HG02840 (cell line): ENCODE data around the gene VEPH1.

ENCODE experiments used
- ATAC-seq: cut with Tn5 transposase; IDR thresholded peaks from one replicate; pipeline ENCODE4 v1.9.1; 2021; ENCODE audit warnings: mild to moderate bottlenecking, moderate library complexity, moderate number of reproducible peaks; ENCODE audit not compliant: unreplicated experiment, low FRiP score

The VEPH1 gene

DNA sequence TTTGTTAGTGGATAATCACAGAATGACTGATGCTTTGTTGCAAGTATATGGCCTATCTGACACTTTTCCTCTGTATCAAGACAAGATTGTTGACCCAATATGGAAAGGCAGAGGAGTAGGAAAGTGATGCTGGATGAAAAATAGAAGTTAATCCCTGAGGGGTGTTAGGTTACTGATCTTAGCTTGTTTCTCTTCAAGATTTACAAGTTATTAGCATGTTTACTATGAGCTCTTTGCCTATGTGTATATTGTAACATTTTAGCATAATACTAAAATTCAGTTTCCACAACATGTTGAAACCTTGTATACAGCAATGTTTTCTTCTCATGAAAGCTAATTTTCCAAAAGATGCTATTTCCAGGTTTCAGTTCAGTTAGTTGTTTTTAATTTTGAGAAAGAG lies 222.9 kb downstream of the VEPH1 start:
- no peak for ATAC-seq

DNA sequence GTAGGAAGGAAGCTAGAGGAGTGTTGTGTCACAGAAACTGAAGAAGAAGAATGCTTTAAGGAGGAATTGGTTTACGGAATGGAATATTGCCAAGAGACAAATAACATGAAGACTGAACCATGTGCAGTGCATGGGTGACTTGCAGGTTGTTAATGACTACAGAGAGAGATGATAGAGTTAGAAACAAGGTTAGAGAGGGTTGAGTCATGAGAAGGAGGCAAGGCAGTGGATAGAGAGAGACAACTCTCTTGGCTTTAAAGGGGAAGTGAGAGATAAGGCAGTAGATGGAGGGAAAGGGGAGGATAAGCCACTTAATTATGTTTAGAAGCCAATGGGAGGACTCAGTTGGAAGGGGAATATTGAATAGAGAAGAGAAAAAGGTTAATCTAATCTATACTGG lies 224.0 kb downstream of the VEPH1 start:
- no peak for ATAC-seq

DNA sequence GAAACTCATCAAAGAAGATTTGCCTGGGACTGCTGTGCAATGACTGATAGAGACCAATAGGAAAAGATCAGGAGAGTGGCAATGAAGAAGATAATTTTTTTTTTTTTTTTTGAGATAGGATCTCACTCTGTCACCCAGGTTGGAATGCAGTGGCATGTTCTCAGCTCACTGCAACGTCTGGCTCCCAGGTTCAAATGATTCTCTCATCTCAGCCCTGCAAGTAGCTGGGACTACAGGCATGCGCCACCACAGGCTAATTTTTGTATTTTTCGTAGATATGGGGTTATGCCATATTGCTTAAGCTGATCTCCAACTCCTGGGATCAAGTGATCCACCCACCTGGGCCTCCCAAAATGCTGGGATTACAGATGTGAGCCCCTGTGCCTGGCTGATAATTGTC lies 226.4 kb downstream of the VEPH1 start:
- ATAC-seq, result no peak

DNA sequence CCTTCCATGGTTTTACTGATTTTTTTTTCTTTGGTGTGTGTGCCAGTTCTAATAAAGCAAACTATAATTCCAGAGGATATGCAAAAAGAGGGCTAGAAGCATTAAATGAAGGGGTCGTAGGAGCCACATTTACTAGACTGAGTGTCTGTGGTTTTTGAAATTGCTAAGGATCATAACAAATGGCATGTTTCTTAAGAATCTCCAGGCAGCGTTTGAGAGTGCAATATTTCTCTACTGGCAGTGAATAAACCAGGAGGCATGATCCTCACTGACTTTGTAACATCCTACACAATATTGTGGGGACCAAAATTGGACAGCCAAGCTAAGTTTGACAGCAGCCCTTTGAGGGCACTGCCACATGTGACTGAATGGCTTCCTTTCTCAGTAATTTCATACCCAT lies 227.4 kb downstream of the VEPH1 start:
- no peak for ATAC-seq

DNA sequence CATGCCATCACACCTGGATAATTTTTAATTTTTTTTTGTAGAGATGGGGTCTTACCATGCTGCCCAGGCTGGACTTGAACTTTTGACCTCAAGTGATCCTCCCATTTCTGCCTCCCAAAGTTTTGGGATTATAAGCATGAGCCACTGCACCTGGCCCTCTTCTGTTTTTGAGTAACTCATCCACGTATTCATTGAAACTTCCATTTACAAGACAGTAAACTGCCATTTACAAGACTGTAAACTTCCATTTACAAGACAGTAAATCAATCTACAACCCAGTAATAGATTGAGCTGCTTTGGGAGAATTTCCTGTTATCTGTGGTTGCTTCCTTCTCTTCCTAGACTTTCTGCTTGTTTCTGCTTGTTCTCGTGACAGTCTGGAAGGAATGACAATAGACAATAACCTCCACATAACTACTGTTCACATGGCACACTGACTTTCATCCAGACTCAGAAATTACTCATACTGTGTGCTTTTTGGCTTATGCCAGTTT lies 228.5 kb downstream of the VEPH1 start:
- no peak for ATAC-seq

DNA sequence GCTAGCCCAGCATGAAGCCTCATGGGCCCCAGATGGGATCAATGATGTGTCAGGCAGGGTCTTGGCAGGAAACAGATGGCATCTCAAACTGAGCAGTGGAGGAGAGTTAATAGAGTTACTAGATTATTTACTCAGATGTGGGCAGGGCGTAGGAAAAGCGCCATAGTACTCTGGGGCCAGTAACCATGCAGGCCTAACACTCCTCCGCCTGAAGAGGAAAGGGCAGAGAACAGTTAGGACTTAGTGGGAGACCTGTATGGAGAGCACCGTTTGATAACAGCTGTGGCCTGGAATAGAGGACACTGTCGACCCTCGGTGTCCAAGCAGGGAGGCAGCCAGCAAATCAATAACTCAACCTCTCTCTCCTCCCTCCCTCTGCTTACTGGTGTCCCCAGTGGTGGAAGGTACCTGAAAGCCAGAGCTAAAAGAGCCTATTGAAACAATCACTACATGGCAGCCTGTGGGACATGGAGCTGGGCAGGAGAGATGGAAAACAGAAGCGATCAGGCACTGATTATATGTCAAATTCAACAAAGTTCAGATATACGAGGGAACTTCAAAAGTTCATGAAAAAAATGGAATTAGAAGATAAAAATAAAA lies 231.8 kb downstream of the VEPH1 start:
- ATAC-seq, result no peak

DNA sequence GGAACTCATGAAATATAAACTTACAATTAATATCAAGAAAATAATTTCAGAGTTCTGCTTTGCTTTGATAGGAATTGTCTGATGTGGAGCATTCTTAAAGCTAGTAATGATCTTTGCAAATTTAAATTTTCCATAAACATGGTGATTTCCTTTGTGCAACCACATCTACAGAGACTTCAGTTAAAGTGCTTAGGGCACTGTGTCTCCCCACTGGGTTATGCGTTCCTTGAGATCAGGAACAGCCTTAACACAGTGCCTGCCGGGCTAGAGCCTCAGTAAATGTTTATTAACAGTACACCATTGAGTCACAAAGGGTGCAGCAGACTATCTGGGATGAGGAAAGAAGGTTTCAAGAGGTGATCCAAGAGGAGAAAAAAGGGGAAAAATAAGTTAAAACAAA lies 235.2 kb downstream of the VEPH1 start:
- ATAC-seq, result no peak

DNA sequence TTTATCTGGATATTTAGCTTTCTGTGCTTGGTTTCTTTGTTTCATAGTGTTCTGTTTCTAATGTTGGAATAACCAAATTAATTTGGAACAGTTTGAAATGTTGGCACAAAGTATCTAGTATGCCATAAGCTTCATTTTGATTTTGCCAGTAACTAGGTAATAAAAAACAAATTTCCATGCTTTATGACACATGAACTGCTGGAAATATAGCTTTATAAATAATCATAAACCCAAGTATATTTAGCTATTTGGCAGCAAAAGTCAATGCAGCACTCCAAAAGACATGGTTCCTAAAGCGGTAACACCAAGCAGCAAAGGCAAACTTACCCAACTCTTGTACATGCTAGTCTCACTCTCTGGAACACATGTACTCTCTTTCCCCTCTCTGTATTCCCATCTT lies 237.3 kb downstream of the VEPH1 start:
- ATAC-seq, result no peak

DNA sequence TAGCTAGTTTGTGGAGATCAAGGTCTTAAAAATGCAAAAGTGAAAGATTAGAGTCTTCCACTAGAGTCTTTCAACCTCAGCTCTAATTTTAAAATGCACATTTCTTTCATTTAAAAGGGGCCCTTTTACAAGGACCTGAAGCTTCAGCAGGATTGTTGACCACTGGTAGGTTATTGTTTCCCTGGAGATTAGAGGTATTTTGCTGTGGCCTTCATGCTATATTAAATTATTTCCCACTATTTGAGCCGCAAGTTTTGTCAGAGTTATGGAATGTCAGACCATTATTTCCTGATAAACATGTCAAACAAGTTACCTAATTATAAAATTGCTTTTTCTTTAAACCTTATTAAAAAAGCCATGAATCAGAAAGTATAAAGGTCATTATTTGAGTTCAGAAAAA lies 240.2 kb downstream of the VEPH1 start:
- ATAC-seq, result no peak

DNA sequence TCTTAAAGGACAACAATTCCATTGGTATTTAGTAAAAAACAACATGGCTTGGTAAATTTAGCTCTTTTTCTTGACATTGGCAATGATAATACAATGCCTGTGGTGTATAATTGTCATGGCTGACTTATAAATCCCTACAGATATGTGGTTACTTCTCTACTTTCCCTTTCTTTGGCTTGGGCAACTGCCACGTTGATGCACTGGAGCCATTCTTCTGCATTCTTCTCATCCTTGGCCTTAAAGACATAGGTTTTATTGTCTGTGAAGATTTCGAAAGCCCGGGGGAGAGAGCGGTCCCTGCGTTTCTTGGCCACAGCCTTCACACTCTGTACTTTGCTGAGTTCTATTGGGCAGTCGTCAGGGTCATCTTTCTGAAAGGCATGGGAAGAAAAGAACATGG lies 242.2 kb downstream of the VEPH1 start:
- no peak for ATAC-seq

DNA sequence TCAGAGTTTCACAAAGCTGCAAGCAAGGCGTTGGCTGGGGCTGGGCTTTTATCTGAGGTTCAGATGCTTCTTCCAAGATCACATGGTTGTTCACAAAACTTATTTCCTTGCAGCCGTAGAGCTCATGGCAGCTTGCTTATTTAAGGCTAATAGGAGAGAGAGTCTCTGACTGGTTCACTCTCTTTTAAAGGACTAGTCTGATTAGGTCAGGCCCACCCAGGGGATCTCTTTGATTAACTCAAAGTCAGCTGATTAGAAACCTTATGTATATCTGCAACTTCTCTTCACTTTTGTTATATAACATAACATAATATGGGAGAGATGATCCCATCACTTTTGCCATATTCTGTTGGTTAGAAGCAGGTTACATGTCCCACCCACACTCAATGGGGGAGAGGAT lies 243.4 kb downstream of the VEPH1 start:
- ATAC-seq, result no peak

DNA sequence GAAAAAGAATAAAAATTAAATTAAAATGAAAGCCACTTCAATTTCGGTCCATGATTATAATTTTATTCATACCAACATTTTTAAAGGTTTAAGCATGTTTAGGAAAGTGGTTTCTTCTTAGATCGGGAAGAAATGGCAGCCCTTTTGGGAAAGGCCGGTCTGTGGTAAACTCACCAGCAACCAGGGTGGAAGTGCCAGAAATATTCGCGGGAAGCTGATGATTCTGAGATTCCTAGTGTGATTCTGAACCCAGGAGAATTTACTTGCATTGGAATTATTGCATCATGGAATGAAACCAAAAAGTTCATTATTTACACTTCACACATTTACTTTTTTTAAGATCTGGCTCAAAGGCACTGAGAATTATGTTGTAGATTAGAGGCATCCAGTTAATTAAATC lies 246.1 kb downstream of the VEPH1 start:
- ATAC-seq, result no peak

DNA sequence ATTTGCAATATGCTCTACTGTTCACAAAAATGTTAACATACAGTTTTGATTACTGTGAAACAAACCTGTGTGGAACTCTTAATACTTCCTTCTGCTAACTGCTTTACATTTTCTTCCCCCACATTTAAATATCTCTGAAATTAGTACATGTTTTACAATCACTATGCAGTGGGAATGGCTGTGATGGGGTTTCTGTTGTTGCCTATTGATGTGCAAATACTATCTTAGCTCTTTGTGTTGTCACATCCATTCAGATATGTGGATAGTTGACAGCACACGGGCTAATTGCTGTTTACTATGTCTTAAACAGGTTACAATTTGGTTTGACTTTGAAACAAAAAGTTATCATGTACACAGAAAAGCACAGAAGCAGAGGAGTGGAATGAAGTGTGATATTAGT lies 247.4 kb downstream of the VEPH1 start:
- no peak for ATAC-seq

DNA sequence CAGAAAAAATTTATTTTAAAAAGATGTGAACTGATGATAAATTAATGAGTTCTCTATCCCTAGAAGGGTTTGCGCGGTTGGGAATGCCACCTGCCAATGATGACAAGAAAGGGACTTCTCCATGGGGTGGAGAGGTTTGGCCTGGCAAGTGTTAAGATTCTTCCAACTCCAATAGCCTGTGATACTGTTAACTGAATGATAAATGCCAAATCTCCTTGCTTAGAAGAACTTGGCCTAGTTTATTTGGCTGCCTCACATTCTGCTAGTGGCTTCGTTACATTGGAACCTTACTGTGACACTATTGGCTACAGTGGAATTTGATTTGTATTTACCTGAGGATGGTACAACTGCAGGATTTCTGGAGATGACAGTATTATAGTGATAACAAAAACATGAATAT lies 251.5 kb downstream of the VEPH1 start:
- no peak for ATAC-seq

DNA sequence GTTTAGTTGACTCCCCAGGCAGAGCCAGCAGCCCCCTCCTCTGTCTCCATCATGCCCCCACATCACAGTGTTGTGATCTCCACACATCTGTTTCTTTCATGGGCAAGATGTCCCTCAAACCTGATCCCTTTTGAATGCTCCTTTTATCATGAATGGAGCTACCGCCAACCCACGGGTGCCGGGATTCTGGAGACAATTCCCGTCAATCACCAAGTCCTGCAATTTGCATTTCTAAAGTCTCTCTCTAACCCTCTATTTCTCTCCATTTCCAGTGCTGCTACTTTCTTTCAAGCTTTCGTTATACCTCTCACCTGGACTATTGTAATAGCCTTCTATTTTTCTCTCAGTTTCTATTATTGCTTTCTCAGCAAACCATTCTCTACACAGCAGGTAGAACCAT lies 253.6 kb downstream of the VEPH1 start:
- ATAC-seq, result no peak

DNA sequence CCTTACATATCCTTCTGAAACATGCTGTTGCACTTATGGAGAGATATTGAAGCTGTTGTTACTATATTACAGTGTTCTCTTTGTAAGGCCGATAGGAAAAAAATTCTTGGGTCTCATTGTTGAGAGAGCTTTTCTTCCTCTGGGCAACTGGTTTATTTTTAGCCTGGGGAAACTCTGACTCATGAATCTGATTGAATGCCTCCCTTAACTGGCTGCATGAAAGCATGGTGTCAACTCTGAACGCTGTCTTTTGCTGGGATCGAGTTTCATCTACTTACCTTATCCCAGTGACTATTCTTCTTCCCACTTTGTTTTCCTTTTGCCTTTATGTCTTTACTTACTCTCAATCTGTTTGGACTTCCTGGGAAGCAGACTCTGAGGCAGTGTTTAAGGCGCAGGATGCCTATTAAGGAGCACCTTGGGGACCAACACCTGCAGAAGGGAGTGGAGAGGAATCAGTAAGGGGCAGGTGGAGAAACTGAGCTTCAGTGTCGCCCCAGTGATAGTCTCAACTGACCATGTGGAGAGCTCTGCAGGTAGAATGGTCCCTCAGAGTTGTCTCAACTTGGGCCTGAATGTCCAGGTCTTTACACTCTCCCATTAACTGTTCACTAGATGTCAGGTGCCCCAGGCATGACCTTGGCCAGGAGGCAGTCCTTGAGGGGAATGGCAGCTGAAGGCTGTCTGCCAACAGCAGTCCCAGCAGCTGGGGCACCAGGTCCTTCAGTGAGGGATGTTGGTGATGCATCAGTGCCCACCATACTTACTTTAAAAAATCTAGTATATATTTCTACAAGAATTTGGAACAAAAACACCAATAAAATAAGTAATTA lies 254.4 kb downstream of the VEPH1 start:
- ATAC-seq, result no peak

DNA sequence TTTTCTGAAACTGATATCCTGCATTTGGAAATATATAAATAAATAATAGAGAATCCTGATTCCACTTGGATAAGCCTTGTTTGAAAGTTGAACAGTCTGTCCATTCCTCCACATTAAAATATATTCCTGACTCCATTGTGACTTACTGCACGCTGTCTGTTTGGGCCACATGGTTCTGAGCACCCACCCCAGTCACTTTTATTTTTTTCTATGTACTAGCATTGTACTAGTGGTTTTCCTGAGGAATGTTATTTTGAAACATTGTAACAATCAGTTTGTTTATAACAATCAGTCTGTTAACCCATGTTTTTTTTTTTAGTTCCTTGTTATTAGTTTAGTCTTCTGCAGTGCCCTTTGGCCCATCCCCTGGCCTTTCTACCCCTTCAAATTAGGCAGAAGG lies 255.8 kb downstream of the VEPH1 start:
- no peak for ATAC-seq

DNA sequence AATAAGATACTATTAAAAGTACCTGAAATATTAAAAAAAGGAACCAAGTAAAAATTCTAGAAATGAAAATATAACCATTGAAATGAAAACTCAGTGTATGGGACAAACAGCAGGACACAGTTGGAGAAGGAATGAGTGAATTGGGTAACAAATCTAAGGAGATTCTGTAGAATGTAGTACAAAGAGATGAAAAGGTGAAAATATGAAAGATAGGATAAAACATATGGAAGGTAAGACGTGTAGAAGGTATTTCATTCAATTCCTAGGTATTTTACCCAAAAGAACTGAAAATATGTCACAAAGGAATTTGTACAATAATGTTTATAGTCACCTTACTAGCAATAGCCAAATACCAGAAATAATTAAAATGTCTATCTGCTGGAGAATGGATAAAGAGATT lies 260.4 kb downstream of the VEPH1 start:
- ATAC-seq, result no peak

DNA sequence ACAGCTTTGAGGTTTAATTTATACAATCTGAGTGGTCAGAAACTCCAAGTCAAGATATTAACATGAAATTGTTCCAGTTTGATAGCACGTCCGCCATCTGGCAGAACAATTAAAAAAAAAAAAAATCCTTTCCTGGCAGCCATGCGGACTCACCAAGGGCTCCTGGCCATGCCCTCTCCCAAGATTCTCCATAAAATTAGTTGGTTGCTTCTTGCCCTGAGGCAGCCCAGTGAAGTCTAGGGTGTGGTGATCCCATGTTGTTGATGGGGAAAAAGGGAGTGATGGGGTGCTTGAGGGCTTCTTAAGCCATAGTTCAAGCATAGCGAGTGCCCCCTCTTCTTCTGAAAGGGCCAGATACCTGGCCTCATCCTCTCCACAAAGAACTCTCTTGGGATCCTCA lies 261.6 kb downstream of the VEPH1 start:
- no peak for ATAC-seq

DNA sequence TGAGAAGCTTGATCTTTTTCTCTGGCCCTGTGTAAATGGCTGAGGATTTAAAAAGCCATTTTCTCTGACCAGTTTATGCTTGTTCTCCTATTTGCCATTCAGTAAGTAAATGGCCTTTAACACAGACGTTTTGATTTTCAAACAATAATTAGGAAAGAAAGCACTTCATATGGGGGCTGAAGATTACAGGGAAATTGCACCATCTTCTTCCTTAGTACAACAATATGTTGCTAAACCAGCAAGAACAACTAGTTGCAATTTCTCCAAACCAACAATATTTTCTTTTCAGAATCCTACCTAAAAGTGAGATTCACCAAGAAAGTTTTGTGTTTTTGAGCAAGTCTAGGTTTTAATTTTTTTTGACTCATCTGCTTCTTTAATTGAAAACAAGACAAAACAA lies 262.8 kb downstream of the VEPH1 start:
- no peak for ATAC-seq

DNA sequence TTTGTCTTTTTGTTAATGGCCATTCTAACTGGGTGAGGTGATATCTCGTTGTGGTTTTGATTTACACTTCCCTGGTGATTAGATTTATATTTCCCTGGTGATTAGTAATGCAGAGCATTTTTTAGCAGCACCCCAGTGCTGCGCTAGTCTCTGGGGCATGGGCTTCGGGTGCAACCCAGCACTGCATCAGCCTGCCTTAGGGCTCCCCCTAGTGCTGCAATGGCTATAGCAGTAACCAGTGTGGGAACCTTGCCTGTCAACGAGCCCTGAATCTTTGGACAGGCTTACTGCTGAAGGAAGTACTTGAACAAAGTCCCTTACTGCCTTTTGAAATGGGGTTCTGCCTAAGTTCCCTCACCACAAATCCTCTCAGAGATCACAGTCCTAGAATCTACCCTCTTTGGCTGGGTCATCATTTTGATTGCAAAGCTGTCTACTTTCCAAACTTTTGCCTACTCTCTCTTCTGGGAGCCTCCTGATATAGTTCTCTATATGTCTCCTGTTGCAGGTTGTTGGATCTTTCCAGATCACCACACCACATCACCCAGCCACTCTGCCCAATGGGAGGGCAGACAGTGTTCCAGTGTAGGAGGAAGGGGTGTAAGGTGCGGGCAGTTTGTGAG lies 264.0 kb downstream of the VEPH1 start:
- ATAC-seq, result peak; percentile 99

DNA sequence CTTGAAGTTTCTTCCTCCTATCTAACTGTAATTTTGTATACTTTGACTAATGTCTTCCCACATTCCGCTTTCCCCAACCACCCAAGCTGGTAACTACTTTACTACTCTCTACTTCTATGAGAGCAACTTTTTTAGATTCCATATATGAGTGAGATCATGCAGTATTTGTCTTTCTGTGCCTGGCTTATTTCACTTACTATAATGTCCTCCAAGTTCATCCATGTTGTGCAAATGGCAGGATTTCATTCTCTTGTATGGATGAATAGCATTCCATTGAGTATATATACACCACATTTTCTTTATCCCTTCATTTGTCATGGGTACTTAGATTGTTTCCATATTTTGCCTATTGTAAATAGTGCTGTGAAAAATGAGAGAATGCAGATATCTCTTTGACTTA lies 264.8 kb downstream of the VEPH1 start:
- ATAC-seq, result no peak
